ENCODE data around the gene RABGEF1.
"Not testable (repeated sequence)": the region's sequence is repeated elsewhere in the genome, so short reads cannot be mapped to it uniquely, and the experiment has no call there.

The RABGEF1 gene

GRCh38 chr7:66839814-66840213, 99.3 kb downstream of the RABGEF1 start:
- no peak for DNase-seq (ENCODE audit: low spot score)
- in situ Hi-C loops (cut with MboI; ENCODE audit: low pct_unique_long_range_greater_than_20kb, low sequenced_read_pairs, unreplicated experiment), result no loop called here
- no peak for TF ChIP-seq CTCF (IDR thresholded peaks at IDR 0.05; ENCODE audit: extremely low read depth, insufficient read depth, missing control alignments)

GRCh38 chr7:66840316-66840715, 99.8 kb downstream of the RABGEF1 start:
- in situ Hi-C loops (cut with MboI; ENCODE audit: low pct_unique_long_range_greater_than_20kb, low sequenced_read_pairs, unreplicated experiment), result no loop called here
- TF ChIP-seq CTCF (IDR thresholded peaks at IDR 0.05; ENCODE audit: extremely low read depth, insufficient read depth, missing control alignments), result no peak
- no peak for DNase-seq (ENCODE audit: low spot score)

- TF ChIP-seq CTCF (IDR thresholded peaks at IDR 0.05; ENCODE audit: extremely low read depth, insufficient read depth, missing control alignments), result no peak
- DNase-seq (ENCODE audit: low spot score), result no peak
- in situ Hi-C loops (cut with MboI; ENCODE audit: low pct_unique_long_range_greater_than_20kb, low sequenced_read_pairs, unreplicated experiment), result no loop called here
These were observed 101.4 kb downstream of the RABGEF1 start for GRCh38 chr7:66841898-66842297.

GRCh38 chr7:66843492-66843891, 103.0 kb downstream of the RABGEF1 start:
- DNase-seq (ENCODE audit: low spot score); in situ Hi-C loops (cut with MboI; ENCODE audit: low pct_unique_long_range_greater_than_20kb, low sequenced_read_pairs, unreplicated experiment): not testable (repeated sequence)

- peak; percentile 99 for DNase-seq (ENCODE audit: low spot score)
- TF ChIP-seq CTCF (IDR thresholded peaks at IDR 0.05; ENCODE audit: extremely low read depth, insufficient read depth, missing control alignments), result no peak
- in situ Hi-C loops (cut with MboI; ENCODE audit: low pct_unique_long_range_greater_than_20kb, low sequenced_read_pairs, unreplicated experiment), result no loop called here
These were observed 104.2 kb downstream of the RABGEF1 start for GRCh38 chr7:66844552-66845378.

- no peak for DNase-seq (ENCODE audit: low spot score)
- in situ Hi-C loops (cut with MboI; ENCODE audit: low pct_unique_long_range_greater_than_20kb, low sequenced_read_pairs, unreplicated experiment), result no loop called here
- no peak for TF ChIP-seq CTCF (IDR thresholded peaks at IDR 0.05; ENCODE audit: extremely low read depth, insufficient read depth, missing control alignments)
These were observed 105.0 kb downstream of the RABGEF1 start for GRCh38 chr7:66845379-66846095.

- DNase-seq (ENCODE audit: low spot score); in situ Hi-C loops (cut with MboI; ENCODE audit: low pct_unique_long_range_greater_than_20kb, low sequenced_read_pairs, unreplicated experiment): not testable (repeated sequence)
These were observed 105.5 kb downstream of the RABGEF1 start for GRCh38 chr7:66846096-66846445.

- DNase-seq (ENCODE audit: low spot score); in situ Hi-C loops (cut with MboI; ENCODE audit: low pct_unique_long_range_greater_than_20kb, low sequenced_read_pairs, unreplicated experiment): not testable (repeated sequence)
These were observed 107.0 kb downstream of the RABGEF1 start for GRCh38 chr7:66847523-66847855.
